NCI-H2196 (cell line): Measurements from ENCODE around the gene EXOC3L4.

Source experiments
- DNase-seq: peaks from one replicate; lab custom pipeline; 2025; ENCODE audit not compliant: unreplicated experiment; lab: John Stamatoyannopoulos, UW

The EXOC3L4 gene

GRCh38 chr14:103070971-103071542, 23.5 kb upstream of the EXOC3L4 start:
- no peak for DNase-seq

GRCh38 chr14:103071544-103072251, 22.8 kb upstream of the EXOC3L4 start:
- no peak for DNase-seq

DNA sequence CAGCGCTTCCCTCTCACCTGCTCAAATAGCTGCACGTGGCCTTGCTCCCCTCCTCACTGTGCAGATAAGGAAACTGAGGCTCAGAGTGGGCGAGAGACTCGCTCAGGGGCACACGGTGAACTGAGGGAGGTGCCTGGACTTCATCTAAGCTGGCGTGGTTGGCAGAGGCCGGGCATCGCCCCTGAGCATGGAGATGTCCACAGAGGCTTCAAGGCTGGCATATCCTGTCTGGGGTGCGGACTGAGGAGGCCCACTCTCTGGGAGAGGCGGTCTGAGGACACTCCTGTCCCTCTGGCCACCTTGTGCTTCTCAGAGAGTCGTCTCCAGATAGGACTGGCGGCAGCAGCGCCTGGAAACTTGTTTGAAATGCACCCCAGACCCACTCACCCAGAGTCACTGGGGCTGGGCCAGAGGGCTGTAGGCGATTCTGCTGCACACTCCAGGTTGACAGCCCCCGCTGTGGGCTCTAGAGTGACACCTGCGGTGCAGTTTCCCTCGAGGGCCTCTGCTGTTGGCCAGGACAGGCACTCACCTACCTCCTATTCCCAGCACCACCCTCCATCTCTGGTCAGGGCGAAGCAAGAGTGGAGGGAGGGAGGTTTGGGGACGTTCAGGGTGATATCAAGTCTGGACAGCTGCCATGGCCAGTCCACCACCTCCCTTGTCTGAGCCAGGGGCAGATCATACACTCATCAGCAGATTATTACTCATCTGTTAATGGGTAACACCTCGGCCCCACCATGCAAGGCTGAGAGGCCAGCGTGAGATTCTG, 21.7 kb upstream of the EXOC3L4 start:
- DNase-seq, result no peak

DNA sequence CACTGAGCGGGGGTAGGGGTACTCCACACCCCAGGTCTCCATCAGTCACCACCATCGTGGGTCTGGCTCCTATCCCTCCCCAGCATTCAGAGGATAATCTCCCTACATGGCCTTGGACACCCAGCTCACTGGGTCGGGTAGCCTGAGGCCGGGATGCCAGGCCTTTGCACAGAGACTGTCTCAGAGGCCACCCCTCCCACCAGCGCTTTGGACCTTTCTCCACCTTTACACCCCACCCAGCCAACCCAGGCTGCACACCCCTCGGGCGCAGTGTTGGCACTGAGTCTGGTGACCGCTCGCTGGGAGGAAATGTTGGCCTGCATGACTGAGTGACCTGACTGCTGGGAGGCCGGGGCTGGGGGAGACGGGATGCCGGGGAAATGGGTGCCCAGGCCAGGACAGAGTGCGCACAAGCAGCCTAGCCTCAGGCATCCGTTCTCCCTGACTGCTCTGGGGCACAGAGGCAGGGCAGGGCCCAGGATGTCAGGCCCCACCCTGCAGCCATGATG, 21.1 kb upstream of the EXOC3L4 start:
- DNase-seq, result no peak

DNA sequence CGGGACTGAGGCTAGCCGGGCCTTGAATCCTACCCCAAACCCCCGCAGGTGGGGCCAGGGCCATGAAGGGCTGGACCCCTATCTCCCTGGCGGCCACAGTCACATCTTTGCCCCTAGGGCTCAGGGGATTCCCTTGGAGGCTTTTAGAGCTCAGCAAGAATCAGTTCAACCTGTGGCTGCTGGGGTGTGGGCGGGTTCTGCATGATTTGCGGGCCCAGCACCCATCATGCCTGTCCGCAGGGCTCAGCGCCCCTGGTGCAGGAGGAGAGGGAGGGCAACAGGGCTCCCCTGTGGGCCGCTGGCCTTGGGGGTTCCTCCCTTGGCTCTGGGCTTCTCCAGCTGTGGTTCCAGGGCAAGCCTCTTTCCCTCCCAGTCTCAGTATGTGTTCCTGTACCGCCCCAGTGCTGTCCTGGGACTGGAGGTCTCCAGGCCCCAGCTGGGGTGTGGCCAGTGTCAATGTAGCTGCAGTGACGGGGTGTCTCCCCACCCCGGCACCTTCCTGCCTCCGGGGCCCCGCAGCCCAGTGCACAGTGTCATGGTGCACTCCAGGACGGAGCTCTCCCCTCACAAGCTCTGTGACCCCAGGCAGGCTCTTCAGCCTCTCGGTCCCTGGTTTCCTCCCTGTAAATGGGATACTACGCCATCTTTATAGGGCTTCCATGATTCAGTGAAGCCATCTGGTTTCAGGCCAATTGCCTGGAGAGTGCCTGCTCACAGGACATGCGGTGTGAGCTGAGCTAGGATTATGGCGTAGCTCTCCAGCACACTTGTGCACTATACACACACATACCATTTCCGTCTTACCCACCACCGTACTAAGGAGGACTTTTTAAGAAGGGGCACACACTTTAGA, 20.4 kb upstream of the EXOC3L4 start:
- no peak for DNase-seq

DNA sequence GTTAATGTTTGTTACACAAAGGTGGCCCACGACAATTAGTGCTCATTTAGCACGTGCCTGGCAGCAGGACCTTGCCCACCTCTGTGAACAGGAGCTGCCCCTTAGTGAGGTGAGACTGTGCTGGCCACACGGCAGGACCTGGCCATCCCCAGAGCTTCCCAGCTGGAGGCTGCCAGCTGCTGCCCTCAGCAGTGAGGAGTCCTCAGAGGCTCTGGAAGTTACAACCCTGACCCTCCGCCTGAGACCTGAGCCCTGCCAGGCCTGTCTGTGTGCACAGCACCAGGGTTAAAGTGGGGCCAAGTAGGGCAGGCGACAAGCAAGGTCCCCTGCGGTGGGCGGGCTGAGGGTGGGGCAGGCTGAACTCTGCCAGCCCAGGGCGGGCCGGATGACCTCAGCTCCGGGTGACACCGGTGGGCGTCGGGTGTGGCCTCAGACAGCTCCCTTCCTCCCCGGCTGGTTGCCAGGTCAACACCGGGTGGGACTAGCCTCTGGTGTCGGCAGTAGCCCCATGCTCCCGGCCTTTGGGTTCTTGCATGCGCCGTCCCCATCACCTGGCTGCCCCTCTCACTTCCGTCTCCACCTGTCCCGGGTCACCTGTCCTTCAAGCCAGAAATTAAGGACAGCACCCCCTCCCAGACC, 19.7 kb upstream of the EXOC3L4 start:
- DNase-seq, result no peak

DNA sequence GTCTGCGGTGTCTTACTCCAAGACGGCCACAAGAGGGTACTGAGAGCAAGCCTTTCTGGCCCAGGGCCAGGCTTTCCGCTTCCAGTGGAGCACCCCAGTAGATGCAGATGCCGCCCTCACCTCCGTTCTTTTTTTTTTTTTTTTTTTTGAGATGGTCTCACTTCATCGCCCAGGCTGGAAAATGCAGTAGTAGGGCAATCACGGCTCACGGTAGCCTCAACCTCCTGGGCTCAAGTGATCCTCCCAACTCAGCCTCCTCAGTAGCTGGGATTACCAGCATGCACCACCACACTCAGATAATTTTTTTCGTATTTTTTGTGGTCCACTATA, 16.1 kb upstream of the EXOC3L4 start:
- DNase-seq, result peak; percentile 67

DNA sequence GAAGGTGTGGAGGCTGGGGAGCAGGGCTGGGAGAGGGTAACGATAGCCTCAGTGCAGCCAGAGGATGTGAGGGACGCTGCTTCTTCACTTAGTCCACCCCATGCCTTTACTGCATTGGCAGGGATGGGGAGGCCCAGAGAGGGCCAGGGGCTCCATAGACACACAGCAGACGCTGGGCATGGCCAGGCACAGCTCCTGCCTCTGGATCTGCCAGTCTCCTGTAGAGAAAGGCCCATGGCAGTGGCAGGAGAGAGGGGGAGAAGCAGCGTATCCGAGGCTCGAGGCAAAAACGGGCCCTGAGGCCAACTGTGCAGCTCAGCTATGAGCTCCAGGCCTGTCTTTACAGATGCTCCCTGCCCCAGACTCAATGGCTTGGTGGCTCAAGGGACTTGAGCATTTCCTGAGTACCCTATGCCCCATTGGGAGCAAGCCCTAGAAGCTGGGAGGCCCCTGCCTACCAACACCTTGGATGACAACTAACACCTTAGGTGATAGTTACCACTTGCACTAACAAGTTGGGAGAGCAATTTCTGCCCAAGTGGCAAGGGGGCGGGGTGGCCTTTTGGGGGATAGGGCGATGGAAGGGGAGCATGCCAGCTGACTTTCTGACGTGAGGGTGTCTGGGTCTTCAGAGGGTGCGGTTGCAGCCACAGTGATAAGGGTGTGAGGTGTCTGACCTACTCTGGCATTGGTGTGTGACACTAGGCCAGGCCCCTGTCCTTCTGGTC, 15.5 kb upstream of the EXOC3L4 start:
- DNase-seq, result no peak

DNA sequence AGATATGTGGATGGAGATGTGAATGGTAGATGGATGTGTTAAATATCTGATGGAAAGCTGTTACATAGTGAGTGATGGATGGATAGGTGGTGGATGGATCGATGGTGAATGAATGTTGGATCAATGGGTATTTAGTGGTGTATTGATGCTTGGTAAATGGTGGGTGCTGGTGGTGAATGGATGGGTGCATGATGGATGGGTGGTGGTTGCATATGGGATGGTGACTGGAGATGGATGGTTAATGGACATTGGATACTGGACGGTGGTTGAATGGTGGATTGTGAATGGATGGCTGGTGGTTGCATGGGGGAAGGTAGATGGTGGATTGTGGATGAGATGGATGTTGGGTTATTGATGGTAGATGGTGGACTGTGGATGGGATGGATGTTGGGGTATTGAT, 12.6 kb upstream of the EXOC3L4 start:
- no peak for DNase-seq

DNA sequence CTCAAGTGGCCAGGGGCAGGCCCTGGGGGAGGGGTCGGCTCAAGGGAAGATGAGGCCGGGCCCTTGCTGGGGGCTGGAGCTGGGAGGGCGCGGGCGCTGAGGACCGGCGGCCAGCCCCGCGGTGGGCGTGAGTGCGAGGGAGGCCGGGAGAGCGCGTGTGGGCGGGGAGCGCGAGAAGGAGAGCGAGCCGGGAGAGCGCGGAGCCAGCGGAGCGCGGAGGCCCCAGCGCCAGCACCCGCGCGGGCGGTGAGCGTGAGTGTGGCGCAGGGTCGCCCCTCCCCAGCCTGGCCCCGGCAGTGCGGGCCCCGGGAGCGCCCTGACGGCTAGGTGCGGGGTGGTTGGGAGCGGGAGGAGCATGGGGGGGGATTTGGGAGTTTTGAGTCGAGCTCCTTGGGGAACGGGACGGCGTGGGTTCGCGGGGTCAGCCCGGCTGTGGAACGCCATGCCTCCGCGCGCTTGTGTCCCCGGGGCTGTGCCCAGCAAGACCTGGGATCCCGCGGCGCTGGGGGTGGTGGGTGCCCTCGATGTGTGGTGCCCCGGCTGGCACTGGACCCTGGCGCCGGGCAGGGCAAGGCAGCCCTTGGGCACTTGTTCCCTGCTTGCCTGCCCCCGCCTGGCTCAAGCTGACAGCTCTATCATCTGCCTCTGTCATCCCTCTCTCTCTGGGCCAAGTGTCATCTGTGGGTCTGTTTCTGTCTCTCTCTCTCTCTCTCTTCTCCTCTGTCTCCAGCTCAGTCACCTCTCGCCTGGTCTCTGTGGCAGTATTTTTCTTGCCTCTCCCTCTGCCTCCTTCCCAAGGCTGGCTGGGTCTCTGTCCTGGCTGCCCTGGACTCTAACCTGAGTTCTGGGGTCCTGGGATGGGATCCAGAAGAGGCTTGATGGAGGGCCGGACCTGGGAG, 10.3 kb upstream of the EXOC3L4 start, which contains the start of gene LBHD2:
Gene LBHD2 (plus strand): TSS at position 190 of the 899 bp plus-strand sequence. CDS start 1,803 bp downstream, outside the sequence.
- DNase-seq, result no peak

DNA sequence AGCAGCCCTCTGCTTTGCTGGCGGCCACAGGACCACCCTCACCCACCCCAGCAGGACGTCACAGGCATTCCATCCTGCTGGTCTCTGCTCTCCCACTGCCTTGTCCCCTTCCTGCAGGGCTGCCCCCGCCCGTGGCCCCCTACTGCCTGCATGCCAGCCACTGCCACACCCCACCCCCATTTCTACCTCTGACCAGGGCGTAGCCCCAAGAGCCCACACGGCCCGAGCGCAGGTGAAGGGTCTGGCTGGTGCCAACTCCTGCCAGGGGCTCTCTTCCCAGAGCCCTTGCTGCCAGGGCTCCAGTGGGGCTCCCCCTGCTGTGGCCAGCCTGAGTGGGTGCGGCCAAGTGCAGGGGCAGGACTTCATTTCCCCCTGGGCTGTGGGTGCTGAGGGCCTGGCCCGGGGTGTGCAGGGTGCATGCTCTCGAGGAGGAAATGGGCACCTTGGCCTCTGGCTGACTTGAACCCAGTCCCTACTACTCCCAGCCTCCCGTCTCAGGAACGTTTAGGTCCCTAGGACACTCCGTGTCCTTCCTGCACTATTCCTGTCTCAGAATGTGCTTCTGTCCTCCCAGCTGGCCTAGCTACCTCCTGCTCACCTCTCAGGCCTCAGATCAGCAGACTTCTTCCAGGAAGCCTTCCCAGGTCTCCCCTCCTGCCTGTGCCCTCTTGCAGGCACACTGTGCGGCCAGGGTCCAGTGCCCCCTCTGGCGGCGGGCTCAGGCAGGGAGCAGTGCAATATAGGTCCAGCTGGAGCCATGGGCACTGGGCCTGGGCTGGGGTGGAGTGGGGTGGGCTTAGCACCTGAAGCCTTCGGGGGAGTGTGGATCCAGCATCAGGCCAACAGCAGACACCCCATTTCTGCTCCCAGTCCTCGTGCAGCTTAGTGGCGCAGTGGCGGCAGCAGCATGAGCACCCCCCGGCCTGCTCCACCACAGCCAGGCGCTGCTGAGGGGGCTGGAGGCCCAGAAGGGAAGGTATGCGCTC, 9.1 kb upstream of the EXOC3L4 start:
- no peak for DNase-seq

GRCh38 chr14:103086771-103087342, 7.7 kb upstream of the EXOC3L4 start:
- no peak for DNase-seq

DNA sequence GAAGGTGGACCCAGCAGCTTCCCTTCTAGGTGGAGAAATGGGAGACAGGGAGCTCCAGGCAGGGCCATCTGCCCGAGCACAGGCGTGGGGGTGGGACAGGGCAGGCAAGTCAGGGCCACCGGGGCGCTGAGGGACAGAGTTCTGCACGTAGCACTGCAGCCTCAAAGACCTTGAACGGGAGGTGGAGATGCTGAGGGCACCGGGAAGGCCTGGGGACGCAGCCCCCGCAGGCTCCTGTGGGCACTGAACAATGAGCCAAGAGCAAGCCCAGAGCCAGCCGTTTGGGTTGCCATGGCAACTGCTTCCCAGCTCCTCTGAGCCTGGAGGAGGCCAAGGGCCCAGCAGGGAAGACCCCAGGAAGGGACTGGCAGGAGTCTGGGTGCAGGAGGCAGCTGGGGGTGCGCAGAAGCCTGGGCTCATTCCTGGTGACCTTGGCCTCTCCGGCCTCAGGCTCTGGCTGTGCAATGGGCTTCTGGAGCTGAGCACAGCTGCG, 7.1 kb upstream of the EXOC3L4 start:
- no peak for DNase-seq

- no peak for DNase-seq
Measured at GRCh38 chr14:103088921-103089320, 5.6 kb upstream of the EXOC3L4 start.

DNA sequence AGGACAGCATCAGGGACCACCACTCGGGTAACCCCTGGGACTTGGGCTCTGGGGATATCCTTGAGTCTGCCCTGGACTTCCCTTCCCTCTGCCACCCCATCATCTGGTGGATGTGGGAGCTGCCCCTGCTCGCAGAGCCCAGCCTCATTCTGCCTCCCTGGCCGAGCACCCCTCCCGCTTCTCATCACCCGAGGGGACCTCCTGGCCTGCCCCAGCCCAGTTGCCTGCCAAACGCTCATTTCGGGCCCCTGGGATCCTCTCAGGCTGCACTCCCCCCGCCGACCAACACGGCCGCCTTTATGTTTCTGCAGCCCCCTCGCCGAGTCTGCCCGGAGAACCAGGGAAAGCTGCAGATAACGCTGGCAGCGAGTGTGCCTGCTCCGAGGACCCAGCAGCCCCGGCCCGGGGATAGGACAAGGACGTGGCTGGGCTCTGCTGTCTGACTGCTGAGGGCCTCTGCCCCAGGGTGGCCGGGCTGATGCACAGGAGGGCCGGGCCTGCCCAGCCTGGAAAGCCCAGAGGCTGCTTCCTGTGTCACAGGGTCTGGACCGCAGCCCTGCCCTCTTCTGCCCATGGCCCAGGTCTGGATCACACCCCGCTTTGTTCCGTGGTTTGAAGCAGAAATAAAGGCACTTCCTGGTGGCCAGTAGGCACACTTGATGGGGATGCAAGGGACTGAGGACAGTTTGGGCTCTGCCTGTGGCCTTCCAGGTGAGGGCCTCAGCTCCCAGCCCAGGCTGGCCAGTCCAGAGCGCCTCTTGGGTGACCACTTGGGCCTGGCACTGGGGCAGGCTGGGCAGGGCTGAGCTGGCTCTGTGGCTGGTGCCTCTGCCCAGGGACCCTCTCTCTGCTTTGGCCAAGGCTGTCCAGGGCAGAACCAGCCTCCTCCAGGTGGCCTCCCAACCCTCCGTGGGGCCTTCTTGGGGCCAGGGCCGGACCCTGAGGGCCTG, 4.9 kb upstream of the EXOC3L4 start:
- DNase-seq, result no peak

DNA sequence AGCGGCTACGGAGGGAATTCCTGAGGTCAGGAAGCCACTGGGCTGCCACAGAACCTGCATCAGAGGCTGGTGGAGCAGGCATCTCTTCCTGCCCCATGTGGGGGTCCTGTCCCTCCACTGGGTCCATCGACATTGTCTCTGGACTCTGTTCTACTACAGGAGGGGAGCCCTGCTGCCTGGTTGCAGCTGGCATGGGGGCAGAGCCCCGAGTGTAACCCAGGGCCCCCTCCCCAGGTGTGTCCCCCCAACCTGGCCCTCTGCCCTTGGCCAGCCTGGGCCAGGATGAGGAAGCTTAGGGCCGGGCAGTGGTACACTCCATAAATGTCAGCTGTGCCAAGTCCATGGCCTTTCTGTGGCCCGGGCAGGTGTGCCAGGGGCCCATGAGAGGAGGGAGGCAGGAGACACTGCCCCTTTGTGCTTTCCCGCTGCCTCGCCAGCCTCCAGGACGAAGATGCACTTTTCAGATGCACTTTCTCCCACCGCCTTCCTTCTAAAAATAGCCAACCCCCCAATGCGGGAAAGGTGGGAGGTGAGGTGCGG, 4.0 kb upstream of the EXOC3L4 start:
- no peak for DNase-seq
